ENCODE results near the gene ANKRD33B. TPM values are rescaled to one million over a fixed set of nuclear protein-coding genes. Genes with fewer than 3 reads are reported as not detected.

Gene ANKRD33B
- total RNA-seq, 1 experiment from 2014 or later = 6.9 TPM

GRCh38 chr5:10653043-10653442, 89.2 kb downstream of the ANKRD33B start:
- no CpG with 5 or more reads among the region's 4 CpGs for WGBS (ENCODE audit: extremely low coverage, insufficient read length, low lambda C conversion rate)
- H3K9ac ChIP-seq (ENCODE audit: extremely low read depth, insufficient read length, low read length) = no peak overlapping the region

More at GRCh38 chr5:10653043-10653442, 89.2 kb downstream of the ANKRD33B start:
- no peaks in the 10 kb centered on the region for H3K9me3 Mint-ChIP-seq
- H4K8ac ChIP-seq (replicated peaks; ENCODE audit: insufficient read length, low read depth, low read length) = no peak overlapping the region
- no peak overlapping the region for H3K18ac ChIP-seq (ENCODE audit: insufficient read length, low read depth, low read length)
- H3K27me3 Mint-ChIP-seq (ENCODE audit: low read depth) = no peaks in the 10 kb centered on the region
- no peak overlapping the region for H2BK15ac ChIP-seq (ENCODE audit: low read depth, low read length)
- H3K27ac ChIP-seq (ENCODE audit: insufficient read length, low read depth, low read length) = no peak overlapping the region
- no peak overlapping the region for H2AK5ac ChIP-seq (ENCODE audit: insufficient read length, low read length)
- no peaks in the 10 kb centered on the region for H3K79me2 ChIP-seq (ENCODE audit: insufficient read depth, low read length)
- no peak overlapping the region for H3T11ph ChIP-seq (ENCODE audit: low read length)
- H3K23me2 ChIP-seq (ENCODE audit: insufficient read length, low read depth, low read length, poor library complexity, severe bottlenecking) = no peaks in the 10 kb centered on the region
- H2AFZ ChIP-seq (ENCODE audit: low read length) = no peak overlapping the region
- H3K36me3 Mint-ChIP-seq (ENCODE audit: insufficient read depth in 1 of 3, low read depth in 3 of 3) = no peaks in the 10 kb centered on the region; a peak in 1 of 7 replicates
- no peak overlapping the region for H4K91ac ChIP-seq (ENCODE audit: insufficient read length, low read depth, low read length)
- H3K4me2 ChIP-seq (ENCODE audit: insufficient read depth, insufficient read length, low read length) = no peak overlapping the region
- H2BK120ac ChIP-seq (ENCODE audit: low read depth, low read length, poor library complexity, severe bottlenecking) = no peak overlapping the region
- H3K23ac ChIP-seq (ENCODE audit: insufficient read length, low read depth, low read length) = no peak overlapping the region
- H3K56ac ChIP-seq (ENCODE audit: insufficient read length, low read depth, low read length) = no peak overlapping the region
- no peak overlapping the region for H3K4ac ChIP-seq (ENCODE audit: low read depth, low read length)
- DNase-seq = no peak
- no peaks in the 10 kb centered on the region for H4K20me1 ChIP-seq (ENCODE audit: control insufficient read depth, insufficient read depth, insufficient read length)
- no peaks in the 10 kb centered on the region for H3K27me3 ChIP-seq (ENCODE audit: insufficient read depth, low read length)
- no peak overlapping the region for H2BK12ac ChIP-seq (ENCODE audit: insufficient read length, low read depth, low read length)
- H4K5ac ChIP-seq (ENCODE audit: insufficient read length, low read depth, low read length) = no peak overlapping the region
- H3K14ac ChIP-seq (ENCODE audit: insufficient read depth, low read length) = no peak overlapping the region
- H2BK20ac ChIP-seq (ENCODE audit: low read depth, low read length, poor library complexity, severe bottlenecking) = no peak overlapping the region
- H3K9me3 ChIP-seq (ENCODE audit: control insufficient read depth, low read depth, low read length) = no peaks in the 10 kb centered on the region
- H3K4me3 Mint-ChIP-seq = no peak overlapping the region
- peaks cover 19 to 28% of the 10 kb centered on the region in 2 experiments for H3K4me1 Mint-ChIP-seq
- no peaks in the 10 kb centered on the region for H3K79me1 ChIP-seq (ENCODE audit: insufficient read depth, low read depth, low read length, poor library complexity, severe bottlenecking)
- H2BK5ac ChIP-seq (ENCODE audit: insufficient read length, low read length) = no peak overlapping the region
- H3K27ac Mint-ChIP-seq = peak overlapping the region in 1 of 3 experiments; percentile 68; a peak in 1 of 7 replicates
- no peak for TF ChIP-seq CTCF (conservative IDR thresholded peaks at IDR 0.05)
- no peaks in the 10 kb centered on the region; the same call in 1 of the 2 replicates for H3K4me1 ChIP-seq (ENCODE audit: insufficient read depth, low read length)
